ENCODE data around the gene SLMAP. TPM values are rescaled to one million over a fixed set of nuclear protein-coding genes. Genes with fewer than 3 reads are reported as not detected.

SLMAP gene
- total RNA-seq, 4 donors from 2014 or later, result 81.1 to 113 (median 97.1) TPM

DNA sequence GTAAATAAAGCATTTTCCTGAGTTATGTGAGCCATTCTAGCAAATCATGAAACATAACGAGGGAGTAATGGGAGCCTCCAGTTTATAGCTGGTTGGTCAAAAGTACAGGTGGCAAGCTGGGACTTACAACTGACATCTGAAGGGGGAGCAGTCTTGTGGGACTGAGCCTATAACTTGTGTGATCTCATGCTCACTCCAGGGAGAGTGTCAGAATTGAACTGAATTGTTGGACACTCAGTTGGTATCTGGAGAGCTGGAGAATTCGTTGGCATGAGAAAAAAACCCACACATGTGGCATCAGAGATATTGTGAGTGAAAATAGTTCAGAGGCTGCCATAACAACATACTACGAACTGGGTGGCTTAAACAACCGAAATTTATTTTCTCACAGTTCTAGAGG is 40.4 kb upstream of the SLMAP start:
- H3K27me3 ChIP-seq, result no peaks in the 10 kb centered on the region
- H3K4me1 ChIP-seq, result no peaks in the 10 kb centered on the region
- TF ChIP-seq CTCF (IDR thresholded peaks at IDR 0.05 in 4 of 5, conservative IDR thresholded peaks at IDR 0.05 in 1 of 5), result no peak
- no peak for TF ChIP-seq POLR2A (IDR thresholded peaks at IDR 0.05)
- DNase-seq (no peak), ATAC-seq (no peak)
- in situ Hi-C loops (cut with MboI; ENCODE audit: low sequenced_read_pairs in 4 of 4) (no loop called here), intact Hi-C loops (cut with DNase I; ENCODE audit: low total_unique reads) (no loop called here)
- H3K27ac ChIP-seq, result no peak overlapping the region
- H3K36me3 ChIP-seq, result no peaks in the 10 kb centered on the region
- no peaks in the 10 kb centered on the region for H3K9me3 ChIP-seq
- H3K4me3 ChIP-seq, result no peak overlapping the region

DNA sequence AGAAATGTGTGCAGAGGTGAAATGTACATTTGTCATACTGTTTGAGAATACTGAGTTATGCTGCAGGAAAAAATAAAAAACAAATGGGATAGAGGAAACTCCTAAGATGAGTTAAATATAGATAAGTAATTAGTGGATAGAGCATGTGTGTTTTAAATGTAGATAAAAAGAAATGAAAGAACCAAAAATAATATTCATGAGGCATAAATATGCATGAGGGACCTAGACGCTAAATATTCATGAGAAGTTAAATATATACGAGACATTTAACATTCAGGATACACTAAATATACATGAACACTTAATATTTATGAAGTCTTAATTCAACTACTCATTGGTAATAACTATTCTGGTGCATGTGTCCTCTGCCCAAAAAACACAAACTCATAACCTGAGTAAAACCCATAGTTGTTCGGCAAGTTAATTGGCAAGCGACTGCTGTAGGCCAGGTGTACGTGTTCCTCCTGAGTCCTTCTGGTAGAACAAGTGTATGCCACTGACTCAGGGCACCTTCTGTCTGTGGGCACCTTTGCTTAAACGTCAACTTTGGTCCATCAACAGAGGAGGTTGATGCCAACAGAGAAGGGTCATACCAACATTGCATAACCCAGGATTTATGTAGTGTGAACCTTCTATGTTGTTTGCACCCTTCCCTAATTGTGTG is 38.8 kb upstream of the SLMAP start:
- Histone ChIP-seq H3K27me3 (no peaks in the 10 kb centered on the region), H3K4me1 (no peaks in the 10 kb centered on the region), H3K9me3 (no peaks in the 10 kb centered on the region), H3K36me3 (no peaks in the 10 kb centered on the region), H3K27ac (no peak overlapping the region), H3K4me3 (no peak overlapping the region)
- no peak for DNase-seq
- intact Hi-C loops (cut with DNase I; ENCODE audit: low total_unique reads), result no loop called here
- in situ Hi-C loops (cut with MboI; ENCODE audit: low sequenced_read_pairs in 4 of 4), result no loop called here
- no peak for ATAC-seq
- TF ChIP-seq CTCF (IDR thresholded peaks at IDR 0.05 in 4 of 5, conservative IDR thresholded peaks at IDR 0.05 in 1 of 5) (no peak), POLR2A (IDR thresholded peaks at IDR 0.05) (no peak)

GRCh38 chr3:57718118-57718517 is 38.0 kb upstream of the SLMAP start:
- H3K4me3 ChIP-seq, result no peak overlapping the region
- in situ Hi-C loops (cut with MboI; ENCODE audit: low sequenced_read_pairs in 4 of 4), result no loop called here
- no peaks in the 10 kb centered on the region for H3K27me3 ChIP-seq
- DNase-seq (no peak), ATAC-seq (no peak)
- no peaks in the 10 kb centered on the region for H3K4me1 ChIP-seq
- no peak overlapping the region for H3K27ac ChIP-seq
- intact Hi-C loops (cut with DNase I; ENCODE audit: low total_unique reads), result no loop called here
- TF ChIP-seq POLR2A (IDR thresholded peaks at IDR 0.05), result no peak
- no peak for TF ChIP-seq CTCF (IDR thresholded peaks at IDR 0.05 in 4 of 5, conservative IDR thresholded peaks at IDR 0.05 in 1 of 5)
- H3K36me3 ChIP-seq, result no peaks in the 10 kb centered on the region
- no peaks in the 10 kb centered on the region for H3K9me3 ChIP-seq

- H3K4me3 ChIP-seq, result no peak overlapping the region
- DNase-seq (no peak), ATAC-seq (no peak)
- H3K27ac ChIP-seq, result no peak overlapping the region
- in situ Hi-C loops (cut with MboI; ENCODE audit: low sequenced_read_pairs in 4 of 4), result no loop called here
- no peaks in the 10 kb centered on the region for H3K27me3 ChIP-seq
- TF ChIP-seq POLR2A (IDR thresholded peaks at IDR 0.05) (no peak), CTCF (IDR thresholded peaks at IDR 0.05 in 4 of 5, conservative IDR thresholded peaks at IDR 0.05 in 1 of 5) (no peak)
- H3K4me1 ChIP-seq, result peaks cover 0 to 3% of the 10 kb centered on the region in 2 donors
- intact Hi-C loops (cut with DNase I; ENCODE audit: low total_unique reads), result no loop called here
- H3K9me3 ChIP-seq, result no peaks in the 10 kb centered on the region
- no peaks in the 10 kb centered on the region for H3K36me3 ChIP-seq
Measured at GRCh38 chr3:57726397-57726796, 29.7 kb upstream of the SLMAP start.

- intact Hi-C loops (cut with DNase I; ENCODE audit: low total_unique reads) (no loop called here), in situ Hi-C loops (cut with MboI; ENCODE audit: low sequenced_read_pairs in 4 of 4) (no loop called here)
- Histone ChIP-seq H3K36me3 (no peaks in the 10 kb centered on the region), H3K4me3 (no peak overlapping the region), H3K27ac (no peak overlapping the region), H3K4me1 (peaks cover 0 to 3% of the 10 kb centered on the region in 2 donors), H3K9me3 (no peaks in the 10 kb centered on the region), H3K27me3 (no peaks in the 10 kb centered on the region)
- DNase-seq, result no peak
- TF ChIP-seq CTCF (IDR thresholded peaks at IDR 0.05 in 4 of 5, conservative IDR thresholded peaks at IDR 0.05 in 1 of 5), result no peak
- no peak for TF ChIP-seq POLR2A (IDR thresholded peaks at IDR 0.05)
- ATAC-seq, result no peak
Measured at GRCh38 chr3:57727106-57727505, 29.0 kb upstream of the SLMAP start.
